Measurements from ENCODE around the gene NAB1.

NAB1 gene

GRCh38 chr2:190637281-190637734 is 11.6 kb upstream of the NAB1 start:
- no peak for DNase-seq (ENCODE audit: low read depth, low spot score)

DNA sequence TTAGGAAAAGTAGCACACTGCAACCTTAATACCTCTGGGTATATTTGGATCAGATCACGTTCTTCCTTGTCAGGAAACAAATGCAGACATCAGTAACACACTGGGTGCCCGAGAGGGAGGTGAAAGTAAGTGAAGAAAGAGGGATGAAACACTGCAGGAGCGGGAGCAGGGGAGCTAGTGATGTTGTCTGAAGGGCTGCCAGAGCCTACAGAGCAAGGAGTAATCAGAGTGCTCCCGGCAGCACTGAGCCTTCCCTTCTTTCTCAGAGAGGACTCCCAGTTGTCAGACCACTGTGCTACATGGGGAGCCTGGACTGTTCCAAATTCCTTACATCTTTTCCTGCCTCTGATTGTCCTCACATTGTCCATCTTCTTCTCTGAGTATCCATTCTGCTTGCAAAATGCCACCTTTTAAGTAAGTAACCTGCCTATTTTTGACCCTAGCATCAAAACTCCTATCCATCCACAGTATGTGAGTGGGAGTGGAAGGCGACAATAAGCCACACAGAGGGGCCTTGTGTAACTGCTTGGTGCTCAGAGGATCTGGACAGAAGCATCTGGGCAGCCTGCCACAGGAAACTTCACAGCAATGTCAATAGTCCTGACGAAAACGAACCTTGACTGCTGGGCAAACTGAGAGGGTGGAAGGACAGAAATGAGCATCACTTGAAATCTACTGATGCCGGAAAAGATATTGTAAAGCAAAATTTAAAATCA is 10.8 kb upstream of the NAB1 start:
- no peak for DNase-seq (ENCODE audit: low read depth, low spot score)

DNA sequence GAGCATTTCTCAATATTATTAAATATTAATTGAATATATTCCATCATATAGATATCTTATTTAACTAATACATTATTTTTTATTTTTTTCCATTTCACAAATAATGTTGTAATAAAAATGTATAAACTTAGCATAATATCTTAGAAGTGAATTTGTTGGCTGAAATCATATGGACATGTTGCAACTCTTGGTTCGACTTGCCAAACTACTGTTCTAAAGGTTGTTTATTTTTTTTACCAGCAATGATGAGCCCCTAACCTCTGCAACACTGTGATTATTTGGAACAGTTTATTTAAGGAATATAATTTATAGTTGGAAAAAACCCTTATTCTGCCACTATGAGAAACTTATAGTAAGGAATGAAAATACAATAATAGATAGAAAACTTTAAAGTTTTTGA is 8.8 kb upstream of the NAB1 start:
- DNase-seq (ENCODE audit: low read depth, low spot score), result no peak

DNA sequence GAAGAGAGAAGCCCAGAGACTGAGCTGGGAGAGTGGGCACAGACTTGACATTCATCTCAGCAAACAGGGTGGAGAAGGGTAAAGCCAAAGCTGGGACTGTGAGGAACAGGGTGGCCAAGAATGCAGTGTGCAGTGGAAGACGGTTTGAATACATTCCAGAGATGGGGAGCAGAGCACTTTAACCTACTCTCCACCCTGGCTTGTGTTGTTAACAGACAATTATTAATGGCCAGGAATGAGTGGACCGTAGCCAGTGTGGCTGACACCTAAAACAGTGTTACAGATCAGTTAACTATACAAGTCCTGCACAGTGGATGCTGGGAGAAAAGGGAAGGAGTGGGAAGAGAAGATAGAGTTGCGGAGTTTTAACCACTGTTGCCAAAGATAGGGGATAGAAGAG is 7.4 kb upstream of the NAB1 start:
- no peak for DNase-seq (ENCODE audit: low read depth, low spot score)

GRCh38 chr2:190646780-190647522 is 1.9 kb upstream of the NAB1 start:
- DNase-seq (ENCODE audit: low read depth, low spot score), result no peak

DNA sequence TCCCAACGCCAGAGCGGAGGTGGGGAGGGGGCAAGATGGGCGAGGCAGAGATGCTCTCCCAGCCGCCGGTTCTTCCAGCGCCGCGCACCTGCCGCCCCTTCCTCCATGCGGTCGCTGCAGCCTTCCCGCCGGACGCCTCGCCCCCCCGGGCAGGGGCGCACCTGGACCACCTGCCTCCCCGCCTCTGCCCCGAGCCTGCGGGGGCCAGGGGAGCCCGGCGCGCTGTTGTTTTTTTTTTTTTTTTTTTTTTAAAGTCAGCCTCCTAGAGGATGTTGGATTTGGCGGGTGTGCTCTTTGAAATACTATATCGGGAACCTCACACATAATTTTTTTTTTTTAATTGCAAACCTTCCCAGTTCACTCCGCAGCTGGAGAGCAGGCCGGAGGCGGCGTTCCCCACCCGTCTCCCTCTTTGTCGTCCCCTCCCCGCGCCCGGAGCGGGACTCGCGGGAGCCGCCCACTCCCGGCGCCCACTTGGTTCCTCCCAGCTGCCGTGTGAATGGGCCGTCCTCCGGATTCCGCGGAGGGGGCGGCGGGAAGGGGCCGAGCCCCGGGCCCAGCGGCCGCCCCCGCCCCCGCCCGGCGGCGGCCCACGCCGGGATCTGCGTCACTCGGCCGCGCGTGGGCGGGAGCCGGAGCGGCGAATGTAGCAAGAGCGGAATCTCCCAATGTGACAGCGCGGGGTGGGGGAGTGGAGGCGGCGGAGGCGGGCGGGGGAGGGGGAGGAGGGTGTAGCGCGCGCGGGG is 421 bp upstream of the NAB1 start:
- peak; percentile 75 for DNase-seq (ENCODE audit: low read depth, low spot score)

DNA sequence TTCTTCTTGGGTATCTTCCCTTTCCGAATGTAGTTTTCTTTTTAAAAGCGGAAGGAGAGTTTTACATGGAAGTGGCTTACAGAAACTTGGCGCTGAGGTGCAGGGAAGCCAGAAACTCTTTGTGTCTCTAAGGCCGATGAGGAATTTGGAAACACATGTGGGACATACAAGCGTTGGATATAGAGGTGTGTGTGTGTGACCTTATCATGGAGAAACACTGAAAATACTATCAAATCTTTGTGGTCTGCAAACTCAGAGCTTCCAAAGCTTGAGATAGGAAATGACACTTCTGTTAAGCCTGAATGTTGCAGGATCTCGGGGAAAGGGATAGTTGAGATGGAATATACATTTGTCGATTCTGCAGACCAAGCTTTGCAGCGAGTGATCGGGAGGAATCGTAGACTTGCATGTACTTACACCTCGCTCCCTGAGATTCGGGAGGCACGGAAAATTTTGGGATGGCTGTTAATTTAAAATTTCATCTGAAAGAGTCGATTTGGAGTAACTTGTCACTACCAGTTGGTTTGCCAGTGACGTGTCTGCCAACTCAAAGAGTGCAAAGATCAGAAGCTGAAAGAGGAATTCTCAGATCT is 1.0 kb downstream of the NAB1 start:
- DNase-seq (ENCODE audit: low read depth, low spot score), result no peak

DNA sequence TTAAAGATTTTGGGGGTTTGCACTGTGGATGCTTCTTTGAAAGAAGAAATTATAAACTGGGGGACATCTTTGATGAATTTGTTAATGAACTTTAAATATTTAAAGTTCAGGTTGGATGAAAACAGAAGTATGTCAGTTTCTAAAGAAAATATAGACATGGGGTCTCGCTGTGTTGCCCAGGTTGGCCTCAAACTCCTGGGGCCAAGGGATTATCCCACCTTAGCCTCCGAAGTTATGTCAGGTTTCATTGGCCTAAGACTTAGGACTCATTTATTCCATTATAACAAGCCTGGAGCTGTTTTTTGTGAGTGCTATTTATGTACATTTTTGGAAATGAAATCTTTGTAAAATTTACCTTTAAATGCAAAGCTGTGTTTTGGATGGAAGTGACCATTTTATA is 2.5 kb downstream of the NAB1 start:
- DNase-seq (ENCODE audit: low read depth, low spot score), result no peak

GRCh38 chr2:190653231-190653630 is 4.3 kb downstream of the NAB1 start:
- no peak for DNase-seq (ENCODE audit: low read depth, low spot score)

DNA sequence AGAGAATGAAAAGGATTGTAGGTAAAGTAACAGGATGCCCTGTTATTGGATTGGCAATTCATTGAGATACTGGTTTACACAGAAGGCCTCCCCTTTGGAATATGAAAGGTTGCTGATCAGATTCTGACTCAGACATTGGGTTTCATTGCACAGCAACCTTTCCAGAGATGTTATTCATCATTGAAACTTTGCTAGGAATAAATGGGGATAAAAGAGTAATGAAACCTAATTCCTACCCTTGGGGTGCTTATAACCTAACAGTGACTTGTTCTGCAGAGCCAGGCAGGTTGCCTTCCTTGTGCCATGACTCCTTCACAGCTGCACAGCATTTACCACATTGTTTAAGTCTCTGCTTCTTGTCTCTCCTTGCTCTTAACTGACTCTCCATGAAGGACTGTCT is 5.0 kb downstream of the NAB1 start:
- DNase-seq (ENCODE audit: low read depth, low spot score), result no peak

GRCh38 chr2:190655113-190655512 is 6.2 kb downstream of the NAB1 start:
- no peak for DNase-seq (ENCODE audit: low read depth, low spot score)

DNA sequence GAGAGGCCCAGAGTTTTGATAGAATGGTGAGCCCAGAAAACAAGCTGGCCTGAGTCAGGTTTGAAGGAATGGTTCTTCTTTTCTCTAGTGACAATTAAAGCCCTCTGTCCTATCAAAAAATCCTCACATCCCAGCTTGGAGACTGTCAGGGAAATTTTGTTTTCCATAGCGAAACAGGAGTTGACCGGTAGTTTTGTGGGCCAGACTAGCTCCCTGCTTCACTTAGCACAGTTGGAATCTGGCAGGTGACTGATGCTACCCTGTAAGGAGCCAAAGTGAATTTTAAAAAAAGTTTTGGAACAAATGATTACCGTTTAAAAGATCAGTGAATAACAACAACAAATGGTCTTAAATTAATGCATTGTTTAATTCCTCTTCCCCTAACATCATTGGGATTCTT is 6.7 kb downstream of the NAB1 start:
- DNase-seq (ENCODE audit: low read depth, low spot score), result no peak

GRCh38 chr2:190656301-190656700 is 7.4 kb downstream of the NAB1 start:
- no peak for DNase-seq (ENCODE audit: low read depth, low spot score)

DNA sequence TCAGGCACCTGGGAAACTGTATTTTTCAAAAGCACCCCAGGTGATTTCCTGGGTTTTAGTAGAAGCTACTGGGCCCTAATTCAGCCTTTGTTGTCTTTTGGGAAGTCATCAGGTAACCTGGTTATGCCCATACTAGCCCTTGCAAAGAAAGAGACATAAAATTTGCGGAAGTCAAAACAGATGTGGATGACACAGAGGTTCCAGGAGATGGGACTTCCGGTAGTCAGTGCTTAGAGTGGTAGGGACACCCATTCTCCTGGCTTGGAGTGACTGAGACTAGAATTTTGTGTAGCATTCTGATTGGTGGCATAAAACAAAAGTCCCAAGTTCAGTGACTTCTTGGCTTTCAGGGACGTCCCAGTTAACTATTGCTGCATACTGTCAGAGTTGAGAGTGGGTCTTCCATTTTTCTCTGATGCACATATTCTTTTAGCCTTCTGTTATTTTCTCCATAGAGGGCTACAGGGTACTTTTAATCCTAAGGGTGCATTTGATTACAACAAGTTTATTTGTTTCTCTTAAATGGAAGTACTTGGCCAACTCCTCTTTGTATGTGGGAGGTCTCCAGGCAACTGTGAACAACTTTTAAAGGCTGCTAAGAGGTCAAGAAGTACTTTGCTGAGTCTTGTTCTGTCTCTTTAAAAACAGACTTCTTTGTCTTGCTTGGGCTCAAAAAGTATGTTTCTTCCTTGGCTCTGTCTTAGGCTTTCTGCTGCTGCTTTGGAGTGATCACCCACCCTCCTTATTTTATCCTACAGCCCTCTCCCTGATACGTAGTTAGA is 8.8 kb downstream of the NAB1 start:
- DNase-seq (ENCODE audit: low read depth, low spot score), result no peak

DNA sequence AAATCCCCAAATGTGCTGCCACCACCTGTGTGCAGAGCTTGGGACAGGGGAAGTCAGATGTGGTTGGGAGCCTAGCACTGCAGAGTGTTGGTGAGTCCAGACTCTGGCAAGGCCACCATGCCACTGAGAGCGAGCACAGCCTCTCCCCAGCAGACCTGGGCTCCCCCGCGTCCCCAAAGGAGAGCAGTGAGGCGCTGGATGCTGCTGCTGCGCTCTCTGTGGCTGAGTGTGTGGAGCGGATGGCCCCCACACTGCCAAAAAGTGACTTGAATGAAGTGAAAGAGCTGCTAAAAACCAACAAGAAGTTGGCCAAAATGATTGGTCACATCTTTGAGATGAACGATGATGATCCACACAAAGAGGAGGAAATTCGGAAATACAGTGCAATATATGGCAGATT is 10.7 kb downstream of the NAB1 start:
- no peak for DNase-seq (ENCODE audit: low read depth, low spot score)

DNA sequence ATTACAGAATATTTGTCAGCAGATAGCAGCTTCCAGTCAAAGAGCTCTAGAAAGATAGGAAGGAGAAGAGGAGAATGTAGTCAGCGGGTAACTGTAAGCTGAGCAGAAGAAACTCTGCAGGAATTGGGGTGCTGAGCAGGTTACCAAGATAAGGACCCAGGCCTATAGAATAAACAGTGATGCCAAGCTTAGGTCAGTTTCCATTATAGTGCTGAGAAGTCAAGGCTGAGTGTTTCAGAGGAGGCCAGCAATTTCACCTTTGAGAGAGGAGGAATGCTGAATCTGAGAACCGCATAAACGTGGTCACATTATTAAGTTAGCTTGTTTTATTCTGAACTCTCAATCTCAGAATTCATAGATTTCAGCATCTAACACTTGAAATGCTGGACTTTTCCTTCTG is 13.9 kb downstream of the NAB1 start:
- DNase-seq (ENCODE audit: low read depth, low spot score), result no peak

- no peak for DNase-seq (ENCODE audit: low read depth, low spot score)
Measured at GRCh38 chr2:190663348-190663747, 14.5 kb downstream of the NAB1 start.

DNA sequence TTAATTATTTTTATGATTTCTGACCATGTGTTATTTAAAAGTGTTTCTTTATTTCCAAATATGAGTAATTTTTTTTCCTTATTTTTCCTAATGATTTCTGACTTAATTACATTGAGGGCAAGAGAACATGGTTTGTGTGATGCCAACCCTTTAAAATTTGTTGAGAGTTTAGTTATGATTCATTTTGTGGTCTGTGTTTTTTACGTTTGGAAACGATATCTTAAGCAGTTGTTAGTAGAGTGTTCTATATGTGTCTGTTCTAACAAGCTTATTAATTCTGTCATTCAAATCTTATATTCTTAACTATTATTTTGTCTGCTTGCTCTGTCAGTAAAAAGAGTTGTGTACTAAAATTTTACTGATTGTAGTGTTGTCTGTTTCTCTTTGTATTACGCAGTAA is 15.0 kb downstream of the NAB1 start:
- no peak for DNase-seq (ENCODE audit: low read depth, low spot score)

- no peak for DNase-seq (ENCODE audit: low read depth, low spot score)
Measured at GRCh38 chr2:190664240-190664639, 15.4 kb downstream of the NAB1 start.

DNA sequence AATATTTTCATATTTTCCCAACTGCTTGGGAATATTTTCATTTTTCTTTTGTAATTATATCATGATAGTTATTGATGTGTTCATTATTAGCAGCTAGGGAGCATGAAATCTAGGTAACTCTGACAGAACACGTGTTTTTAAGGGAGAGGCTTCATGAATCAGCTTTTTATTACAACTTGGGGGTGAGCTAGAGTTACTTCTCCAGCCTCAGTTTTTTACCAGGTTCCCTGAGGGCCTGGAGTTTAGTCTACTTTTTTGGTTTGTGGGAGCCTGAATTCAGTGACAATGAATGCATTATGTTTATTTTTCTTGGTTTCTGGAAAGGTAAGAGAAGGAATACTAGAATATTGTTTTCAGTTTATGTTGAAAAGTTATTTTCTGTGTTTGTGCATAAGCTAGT is 18.0 kb downstream of the NAB1 start:
- no peak for DNase-seq (ENCODE audit: low read depth, low spot score)

DNA sequence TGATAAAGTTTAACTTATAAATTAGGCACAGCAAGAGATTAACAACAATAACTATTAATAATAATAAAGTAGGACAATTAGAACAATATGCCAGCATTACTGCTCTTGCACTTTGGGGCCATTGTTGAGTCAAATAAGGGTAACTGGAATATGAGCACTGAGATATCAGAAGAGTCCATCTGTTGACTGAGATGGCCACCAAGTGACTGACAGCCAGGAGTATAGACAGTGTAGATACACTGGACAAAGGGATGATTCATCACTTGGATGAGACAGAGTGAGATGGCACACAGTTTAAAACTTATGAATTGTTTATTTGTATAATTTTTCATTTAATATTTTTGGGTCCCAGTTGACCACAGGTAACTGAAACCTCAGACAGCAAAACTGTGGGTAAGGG is 20.0 kb downstream of the NAB1 start:
- DNase-seq (ENCODE audit: low read depth, low spot score), result no peak
